Measurements from ENCODE around the gene ZSCAN5A.
"Not testable (repeated sequence)": the region's sequence is repeated elsewhere in the genome, so short reads cannot be mapped to it uniquely, and the experiment has no call there.

The ZSCAN5A gene

GRCh38 chr19:56314381-56315076, at the start of gene ZSCAN5A:
ZSCAN5A (minus strand) TSS chr19:56314839; CDS start chr19:56225046, 89,793 bp downstream.
- DNase-seq, result peak; percentile 97

GRCh38 chr19:56360841-56361240, 46.2 kb upstream of the ZSCAN5A start:
- no peak for DNase-seq

GRCh38 chr19:56356944-56357343, 42.3 kb upstream of the ZSCAN5A start:
- no peak for DNase-seq

GRCh38 chr19:56355517-56355916, 40.9 kb upstream of the ZSCAN5A start:
- no peak for DNase-seq

- no peak for DNase-seq
Measured at GRCh38 chr19:56351208-56351607, 36.6 kb upstream of the ZSCAN5A start.

GRCh38 chr19:56350416-56351045, 35.9 kb upstream of the ZSCAN5A start:
- DNase-seq, result no peak

- DNase-seq, result no peak
Measured at GRCh38 chr19:56348289-56348877, 33.7 kb upstream of the ZSCAN5A start.

GRCh38 chr19:56347163-56347778, 32.6 kb upstream of the ZSCAN5A start:
- no peak for DNase-seq

- DNase-seq, result no peak
Measured at GRCh38 chr19:56341948-56342347, 27.3 kb upstream of the ZSCAN5A start.

- not testable (repeated sequence) for DNase-seq
Measured at GRCh38 chr19:56339031-56339430, 24.4 kb upstream of the ZSCAN5A start.

- not testable (repeated sequence) for DNase-seq
Measured at GRCh38 chr19:56337077-56337476, 22.4 kb upstream of the ZSCAN5A start.

GRCh38 chr19:56335371-56335770, 20.7 kb upstream of the ZSCAN5A start:
- not testable (repeated sequence) for DNase-seq

GRCh38 chr19:56333506-56333905, 18.9 kb upstream of the ZSCAN5A start:
- no peak for DNase-seq

- DNase-seq, result no peak
Measured at GRCh38 chr19:56332695-56333094, 18.1 kb upstream of the ZSCAN5A start.

GRCh38 chr19:56324436-56324835, 9.8 kb upstream of the ZSCAN5A start:
- DNase-seq, result no peak

GRCh38 chr19:56321989-56322440, 7.4 kb upstream of the ZSCAN5A start:
- no peak for DNase-seq

GRCh38 chr19:56321254-56321988, 6.8 kb upstream of the ZSCAN5A start:
- DNase-seq, result no peak

GRCh38 chr19:56319991-56320390, 5.4 kb upstream of the ZSCAN5A start:
- no peak for DNase-seq

- no peak for DNase-seq
Measured at GRCh38 chr19:56317749-56318148, 3.1 kb upstream of the ZSCAN5A start.

GRCh38 chr19:56316728-56317127, 2.1 kb upstream of the ZSCAN5A start:
- no peak for DNase-seq

GRCh38 chr19:56315077-56315828, 614 bp upstream of the ZSCAN5A start:
- DNase-seq, result peak; percentile 81

- no peak for DNase-seq
Measured at GRCh38 chr19:56314018-56314380, 640 bp downstream of the ZSCAN5A start.

Measured in activated CD4-positive, CD25-positive, alpha-beta regulatory T cell treated with anti-CD3 and anti-CD28 coated beads, Interleukin-2, amount 50 U/mL, for 72 hours (primary cell).